Measurements from ENCODE around the gene DRD4. TPM values are rescaled to one million over a fixed set of nuclear protein-coding genes. Genes with fewer than 3 reads are reported as not detected.

The DRD4 gene
- total and polyA plus RNA-seq, 10 of the 15 experiments (the other 5 are each of a cell fraction or from before 2014, with no cell fraction given) = not detected

DNA sequence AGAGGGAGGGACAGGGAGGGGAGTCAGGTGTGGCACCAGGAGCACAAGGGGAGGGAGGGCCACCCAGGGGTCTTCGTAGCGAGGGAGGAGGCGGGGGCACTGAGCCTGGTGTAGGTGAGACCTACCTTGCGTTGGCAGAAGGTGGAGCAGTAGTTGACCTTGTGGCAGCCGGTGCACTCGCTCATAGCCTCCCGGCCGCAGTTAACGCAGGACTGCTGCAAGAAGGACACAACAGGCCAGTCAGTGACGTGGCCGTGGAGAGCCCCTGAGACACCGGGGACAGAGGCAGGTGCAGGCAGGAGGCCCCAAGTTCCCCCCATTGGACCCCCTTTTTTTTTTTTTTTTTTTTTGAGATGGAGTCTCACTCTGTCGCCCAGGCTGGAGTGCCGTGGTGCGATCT lies 16.8 kb downstream of the DRD4 start:
- TF ChIP-seq IKZF2 (IDR thresholded peaks at IDR 0.05) (no peak), NFYA (IDR thresholded peaks at IDR 0.05; ENCODE audit: borderline replicate concordance, low read depth, low read length) (no peak), TCF3 (IDR thresholded peaks at IDR 0.05; ENCODE audit: borderline replicate concordance, insufficient read depth, low read depth, low read length) (no peak), BRCA1 (IDR thresholded peaks at IDR 0.05; ENCODE audit: low read depth, low read length) (no peak), POLR2AphosphoS5 (IDR thresholded peaks at IDR 0.05; ENCODE audit: low read length) (no peak), ZNF384 (IDR thresholded peaks at IDR 0.05; ENCODE audit: borderline replicate concordance, low read depth, low read length) (no peak), SMC3 (IDR thresholded peaks at IDR 0.05; ENCODE audit: borderline replicate concordance, low read length) (no peak), PAX8 (IDR thresholded peaks at IDR 0.05) (no peak), GATAD2B (conservative IDR thresholded peaks at IDR 0.05; ENCODE audit: low read depth) (no peak), TARDBP (IDR thresholded peaks at IDR 0.05; ENCODE audit: borderline replicate concordance) (no peak), STAT3 (IDR thresholded peaks at IDR 0.05; ENCODE audit: low read depth, low read length) (no peak), RBBP5 (conservative IDR thresholded peaks at IDR 0.05) (no peak), LARP7 (IDR thresholded peaks at IDR 0.05) (no peak), SMAD5 (IDR thresholded peaks at IDR 0.05; ENCODE audit: low read depth) (no peak), STAT1 (conservative IDR thresholded peaks at IDR 0.05) (no peak)
- TF ChIP-seq, protein P1, sequence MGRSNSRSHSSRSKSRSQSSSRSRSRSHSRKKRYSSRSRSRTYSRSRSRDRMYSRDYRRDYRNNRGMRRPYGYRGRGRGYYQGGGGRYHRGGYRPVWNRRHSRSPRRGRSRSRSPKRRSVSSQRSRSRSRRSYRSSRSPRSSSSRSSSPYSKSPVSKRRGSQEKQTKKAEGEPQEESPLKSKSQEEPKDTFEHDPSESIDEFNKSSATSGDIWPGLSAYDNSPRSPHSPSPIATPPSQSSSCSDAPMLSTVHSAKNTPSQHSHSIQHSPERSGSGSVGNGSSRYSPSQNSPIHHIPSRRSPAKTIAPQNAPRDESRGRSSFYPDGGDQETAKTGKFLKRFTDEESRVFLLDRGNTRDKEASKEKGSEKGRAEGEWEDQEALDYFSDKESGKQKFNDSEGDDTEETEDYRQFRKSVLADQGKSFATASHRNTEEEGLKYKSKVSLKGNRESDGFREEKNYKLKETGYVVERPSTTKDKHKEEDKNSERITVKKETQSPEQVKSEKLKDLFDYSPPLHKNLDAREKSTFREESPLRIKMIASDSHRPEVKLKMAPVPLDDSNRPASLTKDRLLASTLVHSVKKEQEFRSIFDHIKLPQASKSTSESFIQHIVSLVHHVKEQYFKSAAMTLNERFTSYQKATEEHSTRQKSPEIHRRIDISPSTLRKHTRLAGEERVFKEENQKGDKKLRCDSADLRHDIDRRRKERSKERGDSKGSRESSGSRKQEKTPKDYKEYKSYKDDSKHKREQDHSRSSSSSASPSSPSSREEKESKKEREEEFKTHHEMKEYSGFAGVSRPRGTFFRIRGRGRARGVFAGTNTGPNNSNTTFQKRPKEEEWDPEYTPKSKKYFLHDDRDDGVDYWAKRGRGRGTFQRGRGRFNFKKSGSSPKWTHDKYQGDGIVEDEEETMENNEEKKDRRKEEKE (IDR thresholded peaks at IDR 0.05) = no peak
- TF ChIP-seq, protein P2, sequence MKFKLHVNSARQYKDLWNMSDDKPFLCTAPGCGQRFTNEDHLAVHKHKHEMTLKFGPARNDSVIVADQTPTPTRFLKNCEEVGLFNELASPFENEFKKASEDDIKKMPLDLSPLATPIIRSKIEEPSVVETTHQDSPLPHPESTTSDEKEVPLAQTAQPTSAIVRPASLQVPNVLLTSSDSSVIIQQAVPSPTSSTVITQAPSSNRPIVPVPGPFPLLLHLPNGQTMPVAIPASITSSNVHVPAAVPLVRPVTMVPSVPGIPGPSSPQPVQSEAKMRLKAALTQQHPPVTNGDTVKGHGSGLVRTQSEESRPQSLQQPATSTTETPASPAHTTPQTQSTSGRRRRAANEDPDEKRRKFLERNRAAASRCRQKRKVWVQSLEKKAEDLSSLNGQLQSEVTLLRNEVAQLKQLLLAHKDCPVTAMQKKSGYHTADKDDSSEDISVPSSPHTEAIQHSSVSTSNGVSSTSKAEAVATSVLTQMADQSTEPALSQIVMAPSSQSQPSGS (IDR thresholded peaks at IDR 0.05; ENCODE audit: low read length) = no peak
- TF ChIP-seq, protein P3, sequence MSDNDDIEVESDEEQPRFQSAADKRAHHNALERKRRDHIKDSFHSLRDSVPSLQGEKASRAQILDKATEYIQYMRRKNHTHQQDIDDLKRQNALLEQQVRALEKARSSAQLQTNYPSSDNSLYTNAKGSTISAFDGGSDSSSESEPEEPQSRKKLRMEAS (IDR thresholded peaks at IDR 0.05; ENCODE audit: low read depth, low read length) = no peak
- TF ChIP-seq, protein P4, sequence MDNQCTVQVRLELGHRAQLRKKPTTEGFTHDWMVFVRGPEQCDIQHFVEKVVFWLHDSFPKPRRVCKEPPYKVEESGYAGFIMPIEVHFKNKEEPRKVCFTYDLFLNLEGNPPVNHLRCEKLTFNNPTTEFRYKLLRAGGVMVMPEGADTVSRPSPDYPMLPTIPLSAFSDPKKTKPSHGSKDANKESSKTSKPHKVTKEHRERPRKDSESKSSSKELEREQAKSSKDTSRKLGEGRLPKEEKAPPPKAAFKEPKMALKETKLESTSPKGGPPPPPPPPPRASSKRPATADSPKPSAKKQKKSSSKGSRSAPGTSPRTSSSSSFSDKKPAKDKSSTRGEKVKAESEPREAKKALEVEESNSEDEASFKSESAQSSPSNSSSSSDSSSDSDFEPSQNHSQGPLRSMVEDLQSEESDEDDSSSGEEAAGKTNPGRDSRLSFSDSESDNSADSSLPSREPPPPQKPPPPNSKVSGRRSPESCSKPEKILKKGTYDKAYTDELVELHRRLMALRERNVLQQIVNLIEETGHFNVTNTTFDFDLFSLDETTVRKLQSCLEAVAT (IDR thresholded peaks at IDR 0.05) = no peak
- TF ChIP-seq, protein P5, sequence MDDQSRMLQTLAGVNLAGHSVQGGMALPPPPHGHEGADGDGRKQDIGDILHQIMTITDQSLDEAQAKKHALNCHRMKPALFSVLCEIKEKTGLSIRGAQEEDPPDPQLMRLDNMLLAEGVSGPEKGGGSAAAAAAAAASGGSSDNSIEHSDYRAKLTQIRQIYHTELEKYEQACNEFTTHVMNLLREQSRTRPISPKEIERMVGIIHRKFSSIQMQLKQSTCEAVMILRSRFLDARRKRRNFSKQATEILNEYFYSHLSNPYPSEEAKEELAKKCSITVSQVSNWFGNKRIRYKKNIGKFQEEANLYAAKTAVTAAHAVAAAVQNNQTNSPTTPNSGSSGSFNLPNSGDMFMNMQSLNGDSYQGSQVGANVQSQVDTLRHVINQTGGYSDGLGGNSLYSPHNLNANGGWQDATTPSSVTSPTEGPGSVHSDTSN (IDR thresholded peaks at IDR 0.05; ENCODE audit: insufficient replicate concordance, low read depth, low read length) = no peak
- H3K27ac ChIP-seq (ENCODE audit: control insufficient read depth, insufficient read depth) = no peak overlapping the region
- in situ Hi-C loops (cut with MboI) (no loop called here), intact Hi-C loops (cut with micrococcal nuclease; ENCODE audit: unreplicated experiment) (no loop called here)
- no TSS peak for BruUV-seq (replicated peaks)
- H3K9ac ChIP-seq (ENCODE audit: control insufficient read depth, insufficient read depth, low read length) = no peak overlapping the region
- no peak overlapping the region for H3K4me3 ChIP-seq
- H3K79me2 ChIP-seq (ENCODE audit: control insufficient read depth, insufficient read depth, low read length) = no peaks in the 10 kb centered on the region
- 94% methylated on average over 12 of the region's 15 CpGs for WGBS (ENCODE audit: insufficient coverage, insufficient replicate concordance, low lambda C conversion rate, missing lambda C conversion rate)
- FAIRE-seq (no peak), DNase-seq (ENCODE audit: low read depth, low spot score) (no peak), ATAC-seq (no peak)
- peaks cover 5 to 9% of the 10 kb centered on the region in 2 experiments; a peak in 3 of 4 replicates for H3K36me3 ChIP-seq (ENCODE audit: control insufficient read depth in 2 of 2, insufficient read depth in 2 of 2, low read length in 1 of 2)
- no peak overlapping the region for H3K4me2 ChIP-seq (ENCODE audit: control insufficient read depth, insufficient read depth)
- CTCF ChIA-PET = interaction anchor here (1.5 kb wide), 1 partner anchor 73 kb away, joined by 3 read pairs; no protein-coding TSS in a partner anchor
- SMC1A ChIA-PET (ENCODE audit: uncharacterized antibody, unreplicated experiment) = no interaction called here
- H3K9me3 ChIP-seq (replicated peaks; ENCODE audit: control insufficient read depth, insufficient read depth, low read length) = no peaks in the 10 kb centered on the region
- no peak overlapping the region for H2AFZ ChIP-seq (ENCODE audit: control insufficient read depth, low read depth, low read length)
- POLR2A ChIA-PET = no interaction called here
- RAD21 ChIA-PET (ENCODE audit: unreplicated experiment) = no interaction called here
- H3K27me3 ChIP-seq (replicated peaks in 1 of 2; ENCODE audit: control insufficient read depth in 2 of 2, insufficient read depth in 2 of 2, low read length in 1 of 2) = no peaks in the 10 kb centered on the region
- no peaks in the 10 kb centered on the region for H4K20me1 ChIP-seq (ENCODE audit: control insufficient read depth, insufficient read depth)
- no peaks in the 10 kb centered on the region for H3K4me1 ChIP-seq (ENCODE audit: control insufficient read depth, insufficient read depth, low read length)
